Ramos (cell line): Measurements from ENCODE around the gene CNTNAP1.

Experiments
- in situ Hi-C: fragments of 300-500 bp; cut with MboI; formaldehyde crosslinking; loops from one replicate; pipeline ENCODE4 v1.14.3; 2022; ENCODE audit warnings: low sequenced_read_pairs; ENCODE audit not compliant: unreplicated experiment

Gene CNTNAP1

GRCh38 chr17:42669977-42670788 is 12.1 kb upstream of the CNTNAP1 start:
- in situ Hi-C loops = no loop called here

DNA sequence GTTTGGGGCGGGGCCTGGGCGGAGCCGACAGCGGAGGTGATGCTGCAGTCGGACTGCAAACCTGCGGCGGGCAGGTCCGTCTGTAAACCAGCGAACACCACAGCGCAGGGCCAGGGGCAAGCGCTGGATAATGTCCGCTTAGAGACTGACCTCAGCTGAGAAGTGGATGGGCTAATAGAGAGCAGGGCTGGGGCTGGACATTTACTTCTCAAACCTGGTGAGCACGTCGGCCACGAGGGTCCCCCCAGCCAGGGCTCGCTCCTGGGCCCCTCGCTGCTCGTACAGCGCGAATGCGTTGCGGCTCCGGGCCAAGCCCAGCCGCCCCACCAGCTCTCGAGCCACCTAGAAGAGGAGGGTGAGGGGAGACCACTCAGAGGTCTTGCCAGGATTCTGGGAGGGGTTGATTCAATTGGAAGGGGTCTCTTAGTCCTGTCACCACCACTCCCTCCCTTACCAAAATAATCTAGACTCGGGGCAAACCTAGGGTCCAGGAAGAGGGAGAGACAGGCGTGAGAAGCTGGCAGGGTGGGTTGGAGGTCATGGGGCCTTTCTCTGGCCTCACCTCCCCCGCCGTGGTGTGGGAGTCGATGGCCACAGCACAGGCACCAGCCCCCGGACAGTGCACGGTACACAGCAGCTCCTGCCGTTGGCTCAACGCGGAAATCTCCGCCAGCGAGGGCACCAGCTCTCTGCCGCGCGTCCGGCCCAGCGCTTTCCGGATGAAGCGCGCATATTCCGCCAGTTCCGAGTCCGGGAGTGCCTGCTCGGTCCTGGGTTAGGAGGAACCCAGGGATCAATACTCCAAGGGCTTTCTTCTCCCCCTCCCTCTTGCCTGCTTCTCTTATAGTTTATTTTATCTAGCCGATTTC is 11.3 kb upstream of the CNTNAP1 start:
- in situ Hi-C loops = no loop called here

GRCh38 chr17:42672038-42672437 is 10.3 kb upstream of the CNTNAP1 start:
- in situ Hi-C loops = no loop called here

GRCh38 chr17:42673266-42673884 is 9.0 kb upstream of the CNTNAP1 start:
- in situ Hi-C loops = no loop called here

DNA sequence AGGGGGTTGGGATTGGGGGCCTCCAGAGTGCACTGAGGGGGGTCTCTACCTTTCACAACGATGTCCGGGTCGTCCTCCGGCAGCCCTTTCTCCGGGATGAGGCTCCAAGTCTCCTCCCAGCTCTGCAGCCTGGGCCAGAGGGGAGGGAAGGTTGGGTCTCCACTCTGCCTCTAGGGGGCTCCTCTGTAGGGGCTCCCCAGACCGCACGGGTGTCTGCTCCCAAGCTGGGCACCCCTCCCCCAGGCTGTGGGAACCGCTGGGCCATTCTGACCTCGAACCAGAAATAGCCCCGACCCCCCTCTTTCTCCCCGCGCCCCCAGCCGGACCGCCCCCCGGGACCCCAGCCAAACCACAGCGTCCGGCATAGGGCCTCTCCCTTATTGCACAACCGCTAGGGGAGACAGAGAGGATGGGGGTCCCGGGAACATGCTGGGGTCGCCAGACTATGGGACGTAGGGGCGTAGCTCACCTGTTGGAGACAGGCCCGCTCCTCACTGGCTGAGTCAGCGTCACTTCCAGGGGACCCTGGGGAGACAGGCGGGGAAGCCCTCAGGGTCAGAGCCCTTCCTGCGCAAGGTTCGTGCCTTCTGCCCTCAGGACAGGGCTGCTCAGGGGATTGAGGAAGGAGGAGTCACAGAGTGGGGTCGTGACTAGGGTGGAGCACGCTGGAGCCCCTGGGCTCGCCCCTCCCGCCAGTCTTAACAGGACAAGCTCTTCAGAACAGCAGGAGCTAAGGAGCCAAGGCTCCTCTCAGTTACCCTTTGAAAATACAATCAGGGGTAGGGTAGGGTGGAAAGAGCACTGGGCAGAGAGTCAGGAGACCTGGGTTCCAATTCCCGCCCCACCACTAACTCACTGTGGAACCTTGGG is 8.2 kb upstream of the CNTNAP1 start:
- in situ Hi-C loops = no loop called here

DNA sequence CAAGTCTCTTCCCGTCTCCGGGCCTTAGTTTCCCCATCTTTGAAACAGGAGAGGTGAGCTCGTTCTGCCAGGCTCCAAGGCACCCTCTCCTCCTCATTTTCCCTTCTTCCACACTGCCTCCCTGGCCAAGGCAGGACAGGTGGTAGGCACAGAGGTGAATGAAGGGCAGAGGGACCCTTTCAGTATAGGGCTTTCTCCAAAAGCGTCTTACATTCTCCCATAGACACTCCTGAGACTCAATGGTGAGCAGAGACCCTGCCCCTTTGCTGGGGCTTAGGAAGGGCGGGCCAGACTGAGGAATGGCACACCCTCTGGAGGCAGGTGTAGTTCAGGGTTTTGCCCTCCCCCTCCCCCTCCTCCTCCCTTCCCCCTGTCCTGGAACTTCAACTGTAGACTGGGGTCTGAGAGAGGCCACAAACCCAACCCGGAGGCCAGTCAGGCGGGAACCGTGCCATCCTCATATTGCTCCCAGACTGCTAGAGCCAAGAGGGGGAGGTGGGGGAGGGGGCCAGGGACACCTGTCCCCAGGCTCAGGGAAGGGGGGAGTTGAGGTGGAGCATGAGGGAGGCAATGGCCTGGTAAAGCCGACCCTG is 7.5 kb upstream of the CNTNAP1 start:
- in situ Hi-C loops = no loop called here

- in situ Hi-C loops = no loop called here
These were observed 6.9 kb upstream of the CNTNAP1 start for GRCh38 chr17:42675348-42675964.

- in situ Hi-C loops = no loop called here
These were observed 6.3 kb upstream of the CNTNAP1 start for GRCh38 chr17:42675965-42676423.

DNA sequence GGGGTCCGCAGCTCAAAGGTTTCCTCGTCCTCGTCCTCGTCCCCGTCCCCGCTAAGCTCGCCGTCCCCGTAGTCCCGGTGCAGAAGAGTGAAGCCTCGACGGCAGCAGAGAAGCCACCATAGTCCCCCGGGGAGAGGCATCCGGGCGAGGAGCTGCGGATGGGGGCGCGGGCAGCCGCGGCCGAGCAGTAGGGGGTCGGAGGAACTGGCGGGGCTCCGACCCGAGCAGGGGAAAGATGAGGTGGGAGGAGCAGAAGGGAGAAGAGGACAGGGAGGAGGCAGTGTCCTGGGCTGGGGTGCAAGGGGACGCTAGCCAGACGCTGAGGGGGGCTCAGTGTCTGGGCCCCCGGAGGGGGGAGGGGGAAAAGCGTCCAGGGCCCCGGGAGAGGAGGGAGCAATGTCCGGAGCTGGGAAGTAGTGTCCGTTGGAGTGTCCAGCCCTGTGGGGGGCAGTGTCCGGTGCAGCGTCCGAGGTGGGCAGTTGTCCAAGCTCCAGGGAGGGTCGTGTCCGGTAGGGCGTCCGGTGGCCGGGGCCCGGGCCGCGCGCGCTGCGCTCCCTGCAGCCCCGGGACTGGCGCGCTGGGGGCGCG is 5.8 kb upstream of the CNTNAP1 start, which contains the start of gene PLEKHH3:
PLEKHH3 (minus strand) TSS at position 571 of the 588 bp plus-strand sequence; CDS start at position 140, 431 bp downstream.
- in situ Hi-C loops = no loop called here

DNA sequence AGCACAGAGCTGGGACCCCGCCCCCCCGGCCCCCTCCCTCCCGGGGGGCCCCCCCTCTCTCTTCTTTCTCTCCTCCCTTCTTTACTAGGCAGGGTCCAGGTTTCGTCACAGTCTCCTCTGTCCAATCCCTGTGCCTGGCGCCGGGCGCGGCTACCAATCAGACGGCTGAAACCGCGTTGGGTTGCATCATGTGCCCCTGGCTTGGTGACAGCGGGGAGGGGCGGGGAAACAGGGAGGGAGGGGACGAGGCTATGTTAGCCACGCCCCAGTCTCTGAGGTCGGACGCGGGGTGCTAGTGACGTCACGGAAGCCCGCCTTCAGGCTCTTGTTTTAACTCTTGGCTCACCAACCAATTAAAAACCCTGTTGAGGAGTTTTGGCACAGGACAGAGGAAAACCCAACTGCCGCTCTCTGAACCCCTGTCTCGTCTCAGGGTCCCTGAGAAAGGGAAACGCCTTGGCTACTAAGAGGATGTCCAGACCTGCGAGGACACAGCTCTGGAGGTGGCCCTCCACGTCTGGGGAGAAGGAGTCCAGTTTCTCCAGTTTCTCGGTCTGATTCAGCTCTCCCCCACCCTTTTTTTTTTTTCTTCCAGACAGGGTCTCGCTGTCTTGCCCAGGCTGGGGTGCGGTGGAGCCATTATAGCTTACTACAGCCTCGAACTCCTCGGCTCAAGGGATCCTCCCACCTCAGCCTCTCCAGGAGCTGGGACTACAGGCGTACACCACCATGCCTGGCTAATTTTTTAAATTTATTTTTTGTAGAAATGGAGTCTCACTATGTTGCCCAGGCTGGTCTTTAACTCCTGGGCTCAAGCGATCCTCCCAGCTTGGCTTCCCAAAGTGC is 5.1 kb upstream of the CNTNAP1 start:
- in situ Hi-C loops = no loop called here

DNA sequence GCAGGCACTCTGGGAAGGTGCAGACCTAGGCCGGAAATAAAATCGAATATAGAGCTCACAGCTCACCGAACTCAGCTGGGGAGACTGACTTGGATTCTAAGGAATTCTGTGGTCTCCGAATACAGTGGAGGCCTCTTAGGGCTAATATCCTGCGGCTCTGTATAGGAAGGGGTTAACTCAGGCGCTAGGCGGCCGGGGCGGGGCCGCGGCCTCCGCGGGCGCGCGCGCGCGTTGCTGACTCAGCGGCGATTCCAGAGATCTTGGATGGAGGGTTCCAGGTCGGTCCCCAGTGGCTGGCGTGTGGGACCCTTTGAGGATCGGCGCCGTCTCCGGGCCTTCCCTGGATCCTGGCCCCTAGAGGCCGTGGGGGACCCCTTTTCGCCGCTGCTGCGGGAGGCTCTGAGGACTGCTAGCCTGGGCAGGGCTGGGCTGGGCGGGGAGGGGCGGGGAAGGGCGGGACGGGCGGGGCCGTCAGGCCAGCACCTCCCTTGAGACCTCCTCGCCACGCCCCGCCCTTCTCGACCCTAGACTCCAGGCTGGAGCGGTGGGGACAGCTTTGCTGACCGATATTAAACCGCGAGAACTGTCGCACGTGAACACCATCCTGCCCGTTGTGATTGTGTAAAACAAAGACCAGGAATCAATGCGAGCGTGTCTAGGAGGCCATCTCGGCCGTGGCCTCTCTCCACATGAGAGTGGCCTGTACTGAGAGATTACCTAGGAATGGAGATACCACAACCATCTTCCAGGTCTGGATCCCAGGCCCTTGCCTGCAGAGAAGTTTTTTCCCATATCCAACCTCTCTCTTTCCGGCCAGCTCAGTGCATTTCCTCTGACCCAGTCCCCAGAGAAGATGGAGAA is 4.2 kb upstream of the CNTNAP1 start:
- in situ Hi-C loops = no loop called here

DNA sequence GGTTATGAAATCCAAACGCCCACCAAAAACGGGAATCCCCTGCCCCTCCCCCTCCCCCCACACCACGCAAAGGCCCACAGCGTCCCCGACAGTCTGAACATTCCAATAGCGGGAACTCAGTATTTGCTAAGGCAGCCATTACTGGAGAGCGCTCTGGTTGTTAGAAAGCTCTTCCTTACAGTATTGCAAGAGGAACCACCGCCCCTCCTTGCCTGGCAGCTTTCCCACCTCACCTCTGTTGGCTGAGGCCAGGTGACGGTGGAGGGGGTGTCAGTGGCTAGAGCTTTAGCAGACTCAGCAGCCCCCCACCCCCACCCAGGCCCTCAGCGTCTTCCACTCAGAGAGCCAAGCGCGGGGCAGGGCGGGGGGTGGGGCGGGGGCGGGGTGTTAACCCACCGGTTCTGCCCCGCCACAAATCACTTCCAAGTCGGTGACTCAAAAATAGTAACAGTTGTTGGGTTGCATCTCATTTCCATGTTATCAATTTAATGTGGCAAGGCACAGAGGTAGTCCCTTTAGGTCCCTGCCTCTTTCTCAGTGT is 3.3 kb upstream of the CNTNAP1 start:
- in situ Hi-C loops = no loop called here

DNA sequence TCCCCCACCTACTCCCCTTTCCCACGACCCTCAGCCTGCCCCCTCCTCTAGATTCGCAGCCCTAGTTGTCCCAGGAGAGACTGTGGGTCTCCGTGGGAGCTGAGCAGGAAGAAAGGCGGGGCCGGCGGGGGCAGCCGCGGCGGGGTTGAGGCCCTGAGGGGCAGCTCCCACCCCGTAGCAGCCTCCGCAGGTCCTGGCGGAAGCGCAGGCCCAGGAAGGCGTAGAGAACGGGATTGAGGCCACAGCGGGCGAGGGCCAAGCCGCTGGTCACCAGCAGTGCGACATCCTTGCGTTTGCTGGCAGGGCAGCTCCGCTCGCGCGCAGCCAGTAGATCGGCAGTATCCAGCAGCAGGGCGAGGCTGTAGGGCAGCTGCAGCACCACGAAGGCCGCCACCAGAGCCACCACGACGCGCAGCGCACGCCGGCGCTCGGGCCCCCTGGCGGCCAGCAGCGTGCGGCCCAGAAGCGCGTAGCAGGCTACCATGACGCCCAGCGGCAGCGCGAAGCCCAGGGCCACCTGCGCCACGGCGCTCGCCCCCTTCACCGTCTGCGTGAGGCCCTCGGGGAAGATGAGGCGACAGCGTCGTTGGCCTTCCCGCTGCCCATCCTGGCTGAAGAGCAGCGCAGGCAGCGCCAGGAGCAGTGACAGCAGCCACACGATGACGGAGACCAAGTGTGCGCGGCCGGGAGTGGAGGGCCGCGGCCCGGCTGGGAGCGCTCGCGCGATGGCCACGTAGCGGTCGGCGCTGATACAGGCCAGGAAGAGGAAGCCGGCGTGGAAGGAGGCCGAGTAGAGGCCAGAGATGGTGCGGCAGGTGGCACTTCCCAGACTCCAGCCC is 2.6 kb upstream of the CNTNAP1 start:
- in situ Hi-C loops = loop anchor here (5.0 kb wide), 1 partner anchor 102 kb away; the partner anchor contains the start of gene PSMC3IP

GRCh38 chr17:42680331-42680808 is 2.0 kb upstream of the CNTNAP1 start:
- in situ Hi-C loops = loop anchor here (5.0 kb wide), 1 partner anchor 103 kb away; the partner anchor contains the start of gene PSMC3IP

- in situ Hi-C loops = loop anchor here (5.0 kb wide), 1 partner anchor 106 kb away; the partner anchor contains the start of gene PSMC3IP
These were observed 532 bp downstream of the CNTNAP1 start for GRCh38 chr17:42682722-42683403.
